ENCODE measurements around the gene SETD2.
"Not testable (repeated sequence)": the region's sequence is repeated elsewhere in the genome, so short reads cannot be mapped to it uniquely, and the experiment has no call there.

The SETD2 gene

GRCh38 chr3:47028667-47029066 lies 135.2 kb downstream of the SETD2 start:
- no peaks in the 10 kb centered on the region for H3K9me3 ChIP-seq (ENCODE audit: control insufficient read depth, low read depth, low read length)
- peaks cover 4% of the 10 kb centered on the region for H3K36me3 ChIP-seq (ENCODE audit: control insufficient read depth, low read depth, low read length)
- no peaks in the 10 kb centered on the region for H3K27me3 ChIP-seq (ENCODE audit: control insufficient read depth, insufficient read depth, low read length)
- no peak overlapping the region for H3K4me3 ChIP-seq (ENCODE audit: low read length)
- peaks cover 6% of the 10 kb centered on the region for H3K4me1 ChIP-seq (ENCODE audit: control insufficient read depth, low read depth, low read length)
- no peak overlapping the region for H3K27ac ChIP-seq (ENCODE audit: low read length)
- H3K9ac ChIP-seq (ENCODE audit: low read length), result no peak overlapping the region

- Histone ChIP-seq H3K9ac (ENCODE audit: low read length) (no peak overlapping the region), H3K36me3 (ENCODE audit: control insufficient read depth, low read depth, low read length) (peaks cover 4% of the 10 kb centered on the region), H3K4me1 (ENCODE audit: control insufficient read depth, low read depth, low read length) (peaks cover 6% of the 10 kb centered on the region), H3K4me3 (ENCODE audit: low read length) (no peak overlapping the region), H3K27ac (ENCODE audit: low read length) (no peak overlapping the region), H3K9me3 (ENCODE audit: control insufficient read depth, low read depth, low read length) (no peaks in the 10 kb centered on the region), H3K27me3 (ENCODE audit: control insufficient read depth, insufficient read depth, low read length) (no peaks in the 10 kb centered on the region)
These were observed 135.8 kb downstream of the SETD2 start for GRCh38 chr3:47028146-47028545.

GRCh38 chr3:47026432-47026831 lies 137.5 kb downstream of the SETD2 start:
- not testable (repeated sequence) for H3K36me3 ChIP-seq (ENCODE audit: control insufficient read depth, low read depth, low read length); H3K4me1 ChIP-seq (ENCODE audit: control insufficient read depth, low read depth, low read length); H3K27ac ChIP-seq (ENCODE audit: low read length); H3K27me3 ChIP-seq (ENCODE audit: control insufficient read depth, insufficient read depth, low read length); H3K4me3 ChIP-seq (ENCODE audit: low read length); H3K9ac ChIP-seq (ENCODE audit: low read length); H3K9me3 ChIP-seq (ENCODE audit: control insufficient read depth, low read depth, low read length)

- H3K27ac ChIP-seq (ENCODE audit: low read length), result no peak overlapping the region
- no peaks in the 10 kb centered on the region for H3K27me3 ChIP-seq (ENCODE audit: control insufficient read depth, insufficient read depth, low read length)
- H3K4me1 ChIP-seq (ENCODE audit: control insufficient read depth, low read depth, low read length), result peaks cover 6% of the 10 kb centered on the region
- H3K4me3 ChIP-seq (ENCODE audit: low read length), result no peak overlapping the region
- peaks cover 3% of the 10 kb centered on the region for H3K36me3 ChIP-seq (ENCODE audit: control insufficient read depth, low read depth, low read length)
- H3K9me3 ChIP-seq (ENCODE audit: control insufficient read depth, low read depth, low read length), result no peaks in the 10 kb centered on the region
- no peak overlapping the region for H3K9ac ChIP-seq (ENCODE audit: low read length)
These were observed 139.0 kb downstream of the SETD2 start for GRCh38 chr3:47024932-47025331.

- Histone ChIP-seq H3K9ac (ENCODE audit: low read length) (no peak overlapping the region), H3K27ac (ENCODE audit: low read length) (no peak overlapping the region), H3K4me1 (ENCODE audit: control insufficient read depth, low read depth, low read length) (peaks cover 6% of the 10 kb centered on the region)
These were observed 141.3 kb downstream of the SETD2 start for GRCh38 chr3:47022641-47023071.

GRCh38 chr3:47020311-47020710 lies 143.6 kb downstream of the SETD2 start:
- Histone ChIP-seq H3K27me3 (ENCODE audit: control insufficient read depth, insufficient read depth, low read length) (no peaks in the 10 kb centered on the region), H3K9me3 (ENCODE audit: control insufficient read depth, low read depth, low read length) (no peaks in the 10 kb centered on the region), H3K9ac (ENCODE audit: low read length) (no peak overlapping the region), H3K4me3 (ENCODE audit: low read length) (no peak overlapping the region), H3K27ac (ENCODE audit: low read length) (no peak overlapping the region), H3K36me3 (ENCODE audit: control insufficient read depth, low read depth, low read length) (peaks cover 31% of the 10 kb centered on the region), H3K4me1 (ENCODE audit: control insufficient read depth, low read depth, low read length) (peaks cover 4% of the 10 kb centered on the region)

More at GRCh38 chr3:47022641-47023071, 141.3 kb downstream of the SETD2 start:
- Histone ChIP-seq H3K9me3 (ENCODE audit: control insufficient read depth, low read depth, low read length) (no peaks in the 10 kb centered on the region), H3K36me3 (ENCODE audit: control insufficient read depth, low read depth, low read length) (peaks cover 23% of the 10 kb centered on the region), H3K4me3 (ENCODE audit: low read length) (no peak overlapping the region), H3K27me3 (ENCODE audit: control insufficient read depth, insufficient read depth, low read length) (no peaks in the 10 kb centered on the region)

- Histone ChIP-seq H3K36me3 (ENCODE audit: control insufficient read depth, low read depth, low read length) (peaks cover 31% of the 10 kb centered on the region), H3K9ac (ENCODE audit: low read length) (no peak overlapping the region), H3K4me1 (ENCODE audit: control insufficient read depth, low read depth, low read length) (no peaks in the 10 kb centered on the region), H3K27ac (ENCODE audit: low read length) (no peak overlapping the region), H3K27me3 (ENCODE audit: control insufficient read depth, insufficient read depth, low read length) (no peaks in the 10 kb centered on the region), H3K4me3 (ENCODE audit: low read length) (no peak overlapping the region), H3K9me3 (ENCODE audit: control insufficient read depth, low read depth, low read length) (no peaks in the 10 kb centered on the region)
These were observed 144.7 kb downstream of the SETD2 start for GRCh38 chr3:47019201-47019600.

GRCh38 chr3:47018269-47018611 lies 145.7 kb downstream of the SETD2 start:
- peaks cover 31% of the 10 kb centered on the region for H3K36me3 ChIP-seq (ENCODE audit: control insufficient read depth, low read depth, low read length)
- no peak overlapping the region for H3K27ac ChIP-seq (ENCODE audit: low read length)
- no peaks in the 10 kb centered on the region for H3K9me3 ChIP-seq (ENCODE audit: control insufficient read depth, low read depth, low read length)
- H3K27me3 ChIP-seq (ENCODE audit: control insufficient read depth, insufficient read depth, low read length), result no peaks in the 10 kb centered on the region
- no peak overlapping the region for H3K4me3 ChIP-seq (ENCODE audit: low read length)
- no peak overlapping the region for H3K9ac ChIP-seq (ENCODE audit: low read length)
- no peaks in the 10 kb centered on the region for H3K4me1 ChIP-seq (ENCODE audit: control insufficient read depth, low read depth, low read length)

- no peak overlapping the region for H3K9ac ChIP-seq (ENCODE audit: low read length)
- H3K27me3 ChIP-seq (ENCODE audit: control insufficient read depth, insufficient read depth, low read length), result no peaks in the 10 kb centered on the region
- no peaks in the 10 kb centered on the region for H3K9me3 ChIP-seq (ENCODE audit: control insufficient read depth, low read depth, low read length)
- H3K27ac ChIP-seq (ENCODE audit: low read length), result no peak overlapping the region
- H3K4me1 ChIP-seq (ENCODE audit: control insufficient read depth, low read depth, low read length), result no peaks in the 10 kb centered on the region
- no peak overlapping the region for H3K4me3 ChIP-seq (ENCODE audit: low read length)
- H3K36me3 ChIP-seq (ENCODE audit: control insufficient read depth, low read depth, low read length), result peaks cover 31% of the 10 kb centered on the region
These were observed 146.2 kb downstream of the SETD2 start for GRCh38 chr3:47017504-47018268.

GRCh38 chr3:47016934-47017435 lies 146.9 kb downstream of the SETD2 start:
- Histone ChIP-seq H3K36me3 (ENCODE audit: control insufficient read depth, low read depth, low read length) (peaks cover 29% of the 10 kb centered on the region), H3K9ac (ENCODE audit: low read length) (no peak overlapping the region), H3K4me1 (ENCODE audit: control insufficient read depth, low read depth, low read length) (no peaks in the 10 kb centered on the region), H3K27me3 (ENCODE audit: control insufficient read depth, insufficient read depth, low read length) (no peaks in the 10 kb centered on the region), H3K27ac (ENCODE audit: low read length) (no peak overlapping the region), H3K4me3 (ENCODE audit: low read length) (no peak overlapping the region), H3K9me3 (ENCODE audit: control insufficient read depth, low read depth, low read length) (no peaks in the 10 kb centered on the region)

GRCh38 chr3:47016086-47016933 lies 147.6 kb downstream of the SETD2 start:
- H3K4me3 ChIP-seq (ENCODE audit: low read length), result no peak overlapping the region
- no peaks in the 10 kb centered on the region for H3K4me1 ChIP-seq (ENCODE audit: control insufficient read depth, low read depth, low read length)
- H3K9me3 ChIP-seq (ENCODE audit: control insufficient read depth, low read depth, low read length), result no peaks in the 10 kb centered on the region
- H3K36me3 ChIP-seq (ENCODE audit: control insufficient read depth, low read depth, low read length), result peaks cover 29% of the 10 kb centered on the region
- no peak overlapping the region for H3K27ac ChIP-seq (ENCODE audit: low read length)
- no peaks in the 10 kb centered on the region for H3K27me3 ChIP-seq (ENCODE audit: control insufficient read depth, insufficient read depth, low read length)
- no peak overlapping the region for H3K9ac ChIP-seq (ENCODE audit: low read length)

Measured in iPS-18a (cell line).